Measurements from ENCODE around the gene DCBLD2. TPM values are rescaled to one million over a fixed set of nuclear protein-coding genes. Genes with fewer than 3 reads are reported as not detected.

The DCBLD2 gene
- total RNA-seq, 1 experiment from 2014 or later: 265 TPM

GRCh38 chr3:98887684-98888083, 13.8 kb downstream of the DCBLD2 start:
- H3K79me2 ChIP-seq (ENCODE audit: low read length): peaks cover 100% of the 10 kb centered on the region
- intact Hi-C loops (cut with micrococcal nuclease): loop anchor here (2.0 kb wide), 1 partner anchor 71 kb away; no protein-coding TSS in a partner anchor
- H3K4me2 ChIP-seq (ENCODE audit: low read length): peak overlapping the region; percentile 90
- no peak overlapping the region for H3K9ac ChIP-seq (ENCODE audit: low read length)
- H3F3A ChIP-seq (ENCODE audit: low read length, unreplicated experiment): peaks cover 10% of the 10 kb centered on the region
- no TSS peak for BruUV-seq (replicated peaks)
- no peaks in the 10 kb centered on the region for H3K27me3 ChIP-seq (ENCODE audit: low read length)
- H3K36me3 ChIP-seq (ENCODE audit: low read depth, low read length): peaks cover 80% of the 10 kb centered on the region
- POLR2A ChIA-PET (ENCODE audit: unreplicated experiment): interaction anchor here (0.6 kb wide), 1 partner anchor 85 kb away, joined by 3 read pairs; no protein-coding TSS in a partner anchor
- H4K20me1 ChIP-seq (ENCODE audit: low read length): peaks cover 85% of the 10 kb centered on the region
- DNase-seq (no peak), ATAC-seq (no peak)
- H3K9me3 ChIP-seq (ENCODE audit: low read length): no peaks in the 10 kb centered on the region
- no peaks in the 10 kb centered on the region for H3K9me2 ChIP-seq (replicated peaks; ENCODE audit: low read length)
- H2AFZ ChIP-seq (ENCODE audit: low read length): no peak overlapping the region
- no peak overlapping the region for H3K27ac ChIP-seq (ENCODE audit: low read length)
- CTCF ChIA-PET: no interaction called here
- H3K4me1 ChIP-seq (ENCODE audit: insufficient read depth, low read length): peaks cover 87% of the 10 kb centered on the region
- H3K4me3 ChIP-seq (ENCODE audit: low read length): no peak overlapping the region
- TF ChIP-seq EZH2phosphoT487 (IDR thresholded peaks at IDR 0.05; ENCODE audit: borderline replicate concordance, low read length) (no peak), CTCF (conservative IDR thresholded peaks at IDR 0.05; ENCODE audit: low read depth, low read length) (no peak), EZH2 (IDR thresholded peaks at IDR 0.05; ENCODE audit: low read length, unreplicated experiment) (no peak)

- H2AFZ ChIP-seq (ENCODE audit: low read length): no peak overlapping the region
- DNase-seq (no peak), ATAC-seq (no peak)
- no peak overlapping the region for H3K4me3 ChIP-seq (ENCODE audit: low read length)
- H3K4me2 ChIP-seq (ENCODE audit: low read length): peak overlapping the region; percentile 46
- intact Hi-C loops (cut with micrococcal nuclease): loop anchor here (2.0 kb wide), 1 partner anchor 70 kb away; no protein-coding TSS in a partner anchor
- TF ChIP-seq EZH2phosphoT487 (IDR thresholded peaks at IDR 0.05; ENCODE audit: borderline replicate concordance, low read length) (no peak), EZH2 (IDR thresholded peaks at IDR 0.05; ENCODE audit: low read length, unreplicated experiment) (no peak), CTCF (conservative IDR thresholded peaks at IDR 0.05; ENCODE audit: low read depth, low read length) (no peak)
- H3K27ac ChIP-seq (ENCODE audit: low read length): peak overlapping the region; percentile 41
- no peaks in the 10 kb centered on the region for H3K9me2 ChIP-seq (replicated peaks; ENCODE audit: low read length)
- CTCF ChIA-PET: no interaction called here
- peaks cover 74% of the 10 kb centered on the region for H4K20me1 ChIP-seq (ENCODE audit: low read length)
- POLR2A ChIA-PET (ENCODE audit: unreplicated experiment): interaction anchor here (0.5 kb wide), 1 partner anchor 148 kb away, joined by 9 read pairs; no protein-coding TSS in a partner anchor
- H3K36me3 ChIP-seq (ENCODE audit: low read depth, low read length): peaks cover 77% of the 10 kb centered on the region
- H3K27me3 ChIP-seq (ENCODE audit: low read length): no peaks in the 10 kb centered on the region
- no peaks in the 10 kb centered on the region for H3K9me3 ChIP-seq (ENCODE audit: low read length)
- peaks cover 75% of the 10 kb centered on the region for H3K4me1 ChIP-seq (ENCODE audit: insufficient read depth, low read length)
- peaks cover 10% of the 10 kb centered on the region for H3F3A ChIP-seq (ENCODE audit: low read length, unreplicated experiment)
- H3K79me2 ChIP-seq (ENCODE audit: low read length): peaks cover 100% of the 10 kb centered on the region
- no TSS peak for BruUV-seq (replicated peaks)
- no peak overlapping the region for H3K9ac ChIP-seq (ENCODE audit: low read length)
Observed at GRCh38 chr3:98886525-98886924, 15.0 kb downstream of the DCBLD2 start.

GRCh38 chr3:98885851-98886250, 15.6 kb downstream of the DCBLD2 start:
- H3K27me3 ChIP-seq (ENCODE audit: low read length): no peaks in the 10 kb centered on the region
- no peak overlapping the region for H2AFZ ChIP-seq (ENCODE audit: low read length)
- no peak overlapping the region for H3K9ac ChIP-seq (ENCODE audit: low read length)
- H3K9me3 ChIP-seq (ENCODE audit: low read length): no peaks in the 10 kb centered on the region
- peak overlapping the region; percentile 41 for H3K27ac ChIP-seq (ENCODE audit: low read length)
- no peak for DNase-seq
- ChIA-PET CTCF (no interaction called here), POLR2A (ENCODE audit: unreplicated experiment) (interaction anchor here (0.5 kb wide), 1 partner anchor 147 kb away, joined by 9 read pairs; no protein-coding TSS in a partner anchor)
- peaks cover 100% of the 10 kb centered on the region for H3K79me2 ChIP-seq (ENCODE audit: low read length)
- no peak for TF ChIP-seq EZH2phosphoT487 (IDR thresholded peaks at IDR 0.05; ENCODE audit: borderline replicate concordance, low read length)
- no peak for TF ChIP-seq EZH2 (IDR thresholded peaks at IDR 0.05; ENCODE audit: low read length, unreplicated experiment)
- TF ChIP-seq CTCF (conservative IDR thresholded peaks at IDR 0.05; ENCODE audit: low read depth, low read length): no peak
- intact Hi-C loops (cut with micrococcal nuclease): loop anchor here (2.0 kb wide), 1 partner anchor 69 kb away; no protein-coding TSS in a partner anchor
- H3F3A ChIP-seq (ENCODE audit: low read length, unreplicated experiment): peaks cover 14% of the 10 kb centered on the region
- peak overlapping the region; percentile 46 for H3K4me2 ChIP-seq (ENCODE audit: low read length)
- H3K4me3 ChIP-seq (ENCODE audit: low read length): peak overlapping the region; percentile 7; the same call in 1 of the 2 replicates
- no peak for ATAC-seq
- H3K36me3 ChIP-seq (ENCODE audit: low read depth, low read length): peaks cover 80% of the 10 kb centered on the region
- H4K20me1 ChIP-seq (ENCODE audit: low read length): peaks cover 74% of the 10 kb centered on the region
- no peaks in the 10 kb centered on the region for H3K9me2 ChIP-seq (replicated peaks; ENCODE audit: low read length)
- no TSS peak for BruUV-seq (replicated peaks)
- peaks cover 69% of the 10 kb centered on the region for H3K4me1 ChIP-seq (ENCODE audit: insufficient read depth, low read length)
